IPS-15b (cell line): Measurements from ENCODE around the gene BCKDHB.

Source experiments
- H3K27me3 ChIP-seq: one replicate; pipeline ENCODE4 v1.6.1; 2013; ENCODE audit warnings: low read length; ENCODE audit not compliant: control insufficient read depth, insufficient read depth
- H3K36me3 ChIP-seq: one replicate; pipeline ENCODE4 v1.6.1; 2013; ENCODE audit warnings: low read length; ENCODE audit not compliant: control insufficient read depth, insufficient read depth
- H3K4me1 ChIP-seq: one replicate; pipeline ENCODE4 v1.6.1; 2013; ENCODE audit warnings: mild to moderate bottlenecking, low read length; ENCODE audit not compliant: control insufficient read depth, insufficient read depth
- H3K4me3 ChIP-seq: one replicate; pipeline ENCODE4 v1.5.1; 2013; ENCODE audit warnings: low read depth, low read length
- H3K9ac ChIP-seq: one replicate; pipeline ENCODE4 v1.6.1; 2013; ENCODE audit warnings: low read depth, mild to moderate bottlenecking, low read length
- H3K9me3 ChIP-seq: one replicate; pipeline ENCODE4 v1.6.1; 2013; ENCODE audit warnings: mild to moderate bottlenecking, low read length; ENCODE audit not compliant: control insufficient read depth, insufficient read depth

The BCKDHB gene

DNA sequence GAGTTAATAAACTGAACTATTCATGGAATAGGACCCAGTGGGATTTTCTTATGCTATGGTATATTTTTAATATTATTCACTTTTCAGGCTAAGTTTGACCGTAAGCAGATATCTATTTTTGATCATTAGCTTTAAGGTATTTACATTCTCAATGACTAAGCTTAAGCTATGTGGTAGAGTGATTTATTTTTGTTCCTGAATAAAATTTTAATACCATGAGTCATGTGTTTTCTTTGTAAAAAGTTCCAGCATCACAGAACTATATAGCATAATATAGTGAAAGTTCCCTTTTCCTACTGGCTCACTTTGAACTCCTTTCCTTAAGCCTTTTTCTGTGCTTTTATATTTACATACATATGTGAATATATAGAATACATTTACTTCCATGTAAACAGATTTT is 75.8 kb downstream of the BCKDHB start:
- Histone ChIP-seq H3K9ac (no peak overlapping the region), H3K9me3 (no peaks in the 10 kb centered on the region), H3K4me1 (no peaks in the 10 kb centered on the region), H3K27me3 (no peaks in the 10 kb centered on the region), H3K36me3 (no peaks in the 10 kb centered on the region), H3K4me3 (no peak overlapping the region)

GRCh38 chr6:80183019-80183795 is 76.7 kb downstream of the BCKDHB start:
- Histone ChIP-seq H3K4me3 (no peak overlapping the region), H3K27me3 (no peaks in the 10 kb centered on the region), H3K4me1 (no peaks in the 10 kb centered on the region), H3K9ac (no peak overlapping the region), H3K9me3 (no peaks in the 10 kb centered on the region), H3K36me3 (no peaks in the 10 kb centered on the region)

DNA sequence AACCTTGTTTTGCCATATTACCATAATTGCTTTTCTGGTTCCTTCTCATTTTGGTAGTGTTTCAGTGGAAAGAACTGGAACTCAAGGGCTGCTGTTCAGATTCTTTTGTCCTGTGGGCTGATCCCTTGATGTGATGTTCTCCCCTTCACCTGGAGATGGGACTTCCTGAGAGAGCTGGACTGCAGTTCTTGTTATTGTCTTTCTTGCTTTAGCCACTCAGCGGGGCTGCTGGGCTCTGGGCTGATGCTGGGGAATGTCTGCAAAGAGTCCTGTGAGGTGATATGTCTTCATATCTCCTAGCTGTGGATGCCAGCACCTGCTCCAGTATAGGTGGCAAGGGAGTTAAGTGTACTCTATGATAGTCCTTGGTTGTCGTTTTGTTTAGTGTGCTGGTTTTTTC is 79.0 kb downstream of the BCKDHB start:
- Histone ChIP-seq H3K9ac (no peak overlapping the region), H3K27me3 (no peaks in the 10 kb centered on the region), H3K36me3 (no peaks in the 10 kb centered on the region), H3K9me3 (no peaks in the 10 kb centered on the region), H3K4me1 (no peaks in the 10 kb centered on the region), H3K4me3 (no peak overlapping the region)

DNA sequence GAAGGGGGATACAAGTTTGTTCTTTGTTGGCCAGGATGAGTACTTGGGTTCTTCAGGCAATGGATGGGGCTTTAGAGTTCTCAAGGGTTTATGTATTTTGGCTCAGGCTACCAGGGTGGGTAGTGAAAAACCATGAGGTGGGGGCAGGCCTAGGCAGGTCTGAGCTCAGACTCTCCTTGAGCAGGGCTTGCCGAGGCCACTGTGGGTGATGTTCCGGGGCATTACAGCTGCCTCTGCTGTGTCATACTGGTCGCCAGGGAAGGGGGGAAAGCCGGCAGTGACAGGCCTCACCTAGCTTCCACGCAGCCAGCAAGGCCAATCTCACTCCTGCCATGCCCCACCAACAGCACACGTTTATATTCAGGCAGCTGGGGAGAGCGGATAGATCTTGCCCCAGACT is 79.6 kb downstream of the BCKDHB start:
- Histone ChIP-seq H3K4me1 (no peaks in the 10 kb centered on the region), H3K36me3 (no peaks in the 10 kb centered on the region), H3K4me3 (no peak overlapping the region), H3K9me3 (no peaks in the 10 kb centered on the region), H3K9ac (no peak overlapping the region), H3K27me3 (no peaks in the 10 kb centered on the region)

- Histone ChIP-seq H3K4me3 (no peak overlapping the region), H3K4me1 (no peaks in the 10 kb centered on the region), H3K9me3 (no peaks in the 10 kb centered on the region), H3K9ac (no peak overlapping the region), H3K27me3 (no peaks in the 10 kb centered on the region), H3K36me3 (no peaks in the 10 kb centered on the region)
Measured at GRCh38 chr6:80196906-80197305, 90.4 kb downstream of the BCKDHB start.

DNA sequence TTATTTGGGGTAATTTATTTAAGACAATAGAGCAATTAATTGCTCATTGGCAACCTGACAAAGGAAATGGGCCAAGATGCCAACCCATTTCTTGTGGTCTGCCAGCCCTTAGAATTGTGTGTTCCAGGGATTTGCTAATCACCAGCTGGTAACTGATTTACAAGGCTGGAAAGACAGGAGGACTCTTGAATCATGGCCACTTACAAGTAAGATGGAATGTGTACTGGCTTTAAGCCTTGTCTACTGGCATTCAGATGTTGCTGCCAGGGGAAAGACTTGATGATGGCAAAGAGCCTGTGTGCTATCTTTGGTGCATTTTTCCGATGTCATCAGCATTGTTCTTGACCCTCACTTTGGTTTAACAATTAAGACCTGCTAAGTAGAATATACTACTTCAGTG is 91.0 kb downstream of the BCKDHB start:
- no peaks in the 10 kb centered on the region for H3K36me3 ChIP-seq
- no peaks in the 10 kb centered on the region for H3K9me3 ChIP-seq
- H3K4me3 ChIP-seq: no peak overlapping the region
- H3K27me3 ChIP-seq: no peaks in the 10 kb centered on the region
- H3K4me1 ChIP-seq: no peaks in the 10 kb centered on the region
- H3K9ac ChIP-seq: no peak overlapping the region

- Histone ChIP-seq H3K4me1 (no peaks in the 10 kb centered on the region), H3K27me3 (no peaks in the 10 kb centered on the region), H3K9me3 (no peaks in the 10 kb centered on the region), H3K4me3 (no peak overlapping the region), H3K36me3 (no peaks in the 10 kb centered on the region), H3K9ac (no peak overlapping the region)
Measured at GRCh38 chr6:80197986-80198385, 91.5 kb downstream of the BCKDHB start.

- Histone ChIP-seq H3K27me3 (no peaks in the 10 kb centered on the region), H3K4me1 (no peaks in the 10 kb centered on the region), H3K36me3 (no peaks in the 10 kb centered on the region), H3K4me3 (no peak overlapping the region), H3K9me3 (no peaks in the 10 kb centered on the region), H3K9ac (no peak overlapping the region)
Measured at GRCh38 chr6:80203283-80203682, 96.8 kb downstream of the BCKDHB start.

- no peaks in the 10 kb centered on the region for H3K36me3 ChIP-seq
- H3K9ac ChIP-seq: no peak overlapping the region
- no peaks in the 10 kb centered on the region for H3K9me3 ChIP-seq
- H3K27me3 ChIP-seq: no peaks in the 10 kb centered on the region
- H3K4me1 ChIP-seq: peaks cover 4% of the 10 kb centered on the region
- no peak overlapping the region for H3K4me3 ChIP-seq
Measured at GRCh38 chr6:80205404-80205803, 98.9 kb downstream of the BCKDHB start.

DNA sequence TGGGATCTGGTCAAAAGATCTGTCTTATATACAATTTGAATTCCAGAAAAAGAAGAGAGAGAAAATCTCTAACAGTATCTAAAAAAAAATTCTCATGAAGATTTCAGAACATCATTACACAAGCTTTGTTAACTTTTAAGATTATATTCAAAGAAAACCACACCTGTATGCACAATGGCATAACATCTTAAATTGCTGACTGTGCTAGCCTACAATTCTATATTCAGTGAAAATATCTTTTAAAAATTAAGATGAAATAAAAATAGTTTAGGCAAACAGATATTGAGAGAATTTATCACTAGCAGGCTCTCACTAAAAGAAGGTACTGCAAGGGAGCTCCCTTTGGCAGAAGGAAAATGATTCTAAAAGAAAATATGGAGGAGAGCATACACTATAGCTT is 100.3 kb downstream of the BCKDHB start:
- Histone ChIP-seq H3K9me3 (no peaks in the 10 kb centered on the region), H3K27me3 (no peaks in the 10 kb centered on the region), H3K36me3 (no peaks in the 10 kb centered on the region), H3K4me3 (no peak overlapping the region), H3K4me1 (peaks cover 10% of the 10 kb centered on the region), H3K9ac (no peak overlapping the region)

GRCh38 chr6:80209430-80209829 is 103.0 kb downstream of the BCKDHB start:
- no peak overlapping the region for H3K4me3 ChIP-seq
- H3K9ac ChIP-seq: no peak overlapping the region
- peaks cover 14% of the 10 kb centered on the region for H3K4me1 ChIP-seq
- no peaks in the 10 kb centered on the region for H3K27me3 ChIP-seq
- no peaks in the 10 kb centered on the region for H3K36me3 ChIP-seq
- H3K9me3 ChIP-seq: no peaks in the 10 kb centered on the region

GRCh38 chr6:80210618-80211017 is 104.1 kb downstream of the BCKDHB start:
- Histone ChIP-seq H3K4me3 (no peak overlapping the region), H3K9me3 (no peaks in the 10 kb centered on the region), H3K36me3 (no peaks in the 10 kb centered on the region), H3K9ac (no peak overlapping the region), H3K4me1 (peaks cover 14% of the 10 kb centered on the region), H3K27me3 (no peaks in the 10 kb centered on the region)
